Measurements from ENCODE around the gene RASAL3.

DNA sequence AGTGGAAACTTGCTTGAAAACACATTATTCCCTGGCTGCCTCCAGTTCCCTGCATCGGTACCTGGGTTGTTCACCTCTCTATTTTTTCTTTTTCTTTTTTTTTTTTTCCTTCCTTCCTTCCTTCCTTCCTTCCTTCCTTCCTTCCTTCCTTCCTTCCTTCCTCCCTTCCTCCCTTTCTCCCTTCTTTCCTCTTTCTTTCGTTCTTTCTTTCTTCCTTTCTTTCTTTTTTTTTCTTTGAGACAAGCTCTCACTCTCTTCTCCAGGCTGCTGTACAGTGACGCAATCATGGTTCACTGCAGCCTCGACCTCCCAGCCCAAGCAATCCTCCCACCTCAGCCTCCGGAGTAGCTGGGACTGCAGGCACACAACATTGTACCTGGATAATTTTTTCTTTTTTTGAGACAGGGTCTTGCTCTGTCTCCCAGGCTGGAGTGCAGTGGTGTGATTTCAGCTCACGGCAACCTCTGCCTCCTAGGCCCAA, 3.4 kb upstream of the RASAL3 start:
- no peak for TF ChIP-seq CTCF (IDR thresholded peaks at IDR 0.05; ENCODE audit: low read depth, low read length)
- no peak for TF ChIP-seq EZH2phosphoT487 (IDR thresholded peaks at IDR 0.05; ENCODE audit: low read depth)
